Breast epithelium (tissue), 4 donors: Measurements from ENCODE around the gene FRMPD2. TPM values are rescaled to one million over a fixed set of nuclear protein-coding genes. Genes with fewer than 3 reads are reported as not detected.

Experiments used
- DNase-seq, 2 donors: peaks; one replicate each; pipeline ENCODE4 v3.0.0-alpha.2; 2019; ENCODE audit warnings: low spot score in 2 of 2
- H3K27ac ChIP-seq, 2 donors: fragments of 200-600 bp; sonication (generic) in 1 of 2; one replicate each; pipeline ENCODE4 v1.5.1; 2016 to 2019; ENCODE audit warnings: mild to moderate bottlenecking in 1 of 2
- H3K27me3 ChIP-seq, 2 donors: fragments of 200-600 bp; sonication (generic) in 1 of 2; one replicate each; pipeline versions ENCODE4 v1.5.1 to v1.6.0; 2017 to 2019; ENCODE audit warnings: control low read depth in 1 of 2, mild to moderate bottlenecking in 1 of 2
- H3K36me3 ChIP-seq: fragments of 200-600 bp; one replicate; pipeline ENCODE4 v1.5.1; 2019
- H3K4me1 ChIP-seq, 2 donors: fragments of 200-600 bp; sonication (generic); one replicate each; pipeline ENCODE4 v1.5.1; 2016 to 2019; ENCODE audit warnings: control low read depth in 1 of 2
- H3K4me3 ChIP-seq, 3 donors: fragments of 200-600 bp; sonication (generic); 1 replicate in 2 of 3; 2 replicates in 1 of 3; pipeline ENCODE4 v1.5.1; 2016 to 2019; ENCODE audit warnings: mild to moderate bottlenecking in 3 of 3, moderate library complexity in 2 of 3
- H3K9me3 ChIP-seq, 2 donors: fragments of 200-600 bp; sonication (generic) in 1 of 2; one replicate each; pipeline ENCODE4 v1.5.1; 2016 to 2019; ENCODE audit warnings: control low read depth in 1 of 2
- CTCF ChIP-seq, 3 donors: fragments of 450-650 bp; IDR thresholded peaks; one replicate each; pipeline ENCODE4 v1.5.1; 2016 to 2017; ENCODE audit warnings: antibody characterized with exemption in 3 of 3, mild to moderate bottlenecking in 3 of 3, moderate library complexity in 3 of 3
- POLR2A ChIP-seq: fragments of 450-650 bp; IDR thresholded peaks from one replicate; pipeline ENCODE4 v1.6.1; 2016; ENCODE audit warnings: antibody characterized with exemption, mild to moderate bottlenecking, moderate library complexity
- POLR2AphosphoS5 ChIP-seq, 3 donors: sonication (generic); formaldehyde crosslinking; IDR thresholded peaks; one replicate each; pipeline ENCODE4 v1.6.1; 2017; ENCODE audit warnings: antibody characterized with exemption in 3 of 3
- intact Hi-C: fragments of 100-400 bp; cut with DNase I; formaldehyde crosslinking; loops from one replicate; pipeline ENCODE4 v1.15.1; 2023; ENCODE audit warnings: low total_unique reads
- total RNA-seq, 3 donors: library from RNA; depleted of rRNA; stranded (reverse); fragments of >200 nt; gene quantifications; one replicate each; pipeline ENCODE4 v1.1.0, GENCODE V29; 2016

The FRMPD2 gene
- total RNA-seq, 3 donors from 2014 or later = 1.9 to 4.6 TPM; not detected in 1

GRCh38 chr10:48242171-48242904 is 32.2 kb downstream of the FRMPD2 start:
- H3K4me3 ChIP-seq = no peak overlapping the region
- no peaks in the 10 kb centered on the region for H3K4me1 ChIP-seq
- no peaks in the 10 kb centered on the region for H3K9me3 ChIP-seq
- DNase-seq = no peak
- no peak for TF ChIP-seq POLR2AphosphoS5 (IDR thresholded peaks at IDR 0.05)
- TF ChIP-seq CTCF (IDR thresholded peaks at IDR 0.05) = no peak
- TF ChIP-seq POLR2A = no peak
- no peaks in the 10 kb centered on the region for H3K27me3 ChIP-seq
- H3K27ac ChIP-seq = no peak overlapping the region
- intact Hi-C loops = no loop called here
- no peaks in the 10 kb centered on the region for H3K36me3 ChIP-seq

GRCh38 chr10:48241332-48241731 is 33.2 kb downstream of the FRMPD2 start:
- Histone ChIP-seq H3K4me1 (no peaks in the 10 kb centered on the region), H3K9me3 (no peaks in the 10 kb centered on the region), H3K27ac (no peak overlapping the region), H3K4me3 (no peak overlapping the region), H3K36me3 (no peaks in the 10 kb centered on the region), H3K27me3 (no peaks in the 10 kb centered on the region)
- TF ChIP-seq POLR2A = no peak
- no peak for TF ChIP-seq CTCF (IDR thresholded peaks at IDR 0.05)
- intact Hi-C loops = no loop called here
- no peak for DNase-seq

GRCh38 chr10:48240196-48240595 is 34.3 kb downstream of the FRMPD2 start:
- Histone ChIP-seq H3K4me3 (no peak overlapping the region), H3K27ac (no peak overlapping the region), H3K9me3 (no peaks in the 10 kb centered on the region), H3K27me3 (no peaks in the 10 kb centered on the region), H3K36me3 (no peaks in the 10 kb centered on the region), H3K4me1 (no peaks in the 10 kb centered on the region)
- TF ChIP-seq POLR2A (no peak), POLR2AphosphoS5 (IDR thresholded peaks at IDR 0.05) (no peak), CTCF (IDR thresholded peaks at IDR 0.05) (no peak)
- DNase-seq = no peak
- intact Hi-C loops = no loop called here

GRCh38 chr10:48239618-48240017 is 34.9 kb downstream of the FRMPD2 start:
- TF ChIP-seq CTCF (IDR thresholded peaks at IDR 0.05) (no peak), POLR2AphosphoS5 (IDR thresholded peaks at IDR 0.05) (no peak), POLR2A (no peak)
- Histone ChIP-seq H3K36me3 (no peaks in the 10 kb centered on the region), H3K9me3 (no peaks in the 10 kb centered on the region), H3K4me1 (no peaks in the 10 kb centered on the region), H3K27me3 (no peaks in the 10 kb centered on the region), H3K4me3 (no peak overlapping the region), H3K27ac (no peak overlapping the region)
- DNase-seq = no peak
- intact Hi-C loops = no loop called here

GRCh38 chr10:48238826-48239520 is 35.5 kb downstream of the FRMPD2 start:
- H3K27me3 ChIP-seq = no peaks in the 10 kb centered on the region
- intact Hi-C loops = no loop called here
- H3K4me1 ChIP-seq = no peaks in the 10 kb centered on the region
- no peak for TF ChIP-seq POLR2A
- TF ChIP-seq POLR2AphosphoS5 (IDR thresholded peaks at IDR 0.05) = no peak
- TF ChIP-seq CTCF (IDR thresholded peaks at IDR 0.05) = no peak
- H3K27ac ChIP-seq = no peak overlapping the region
- no peak for DNase-seq
- no peaks in the 10 kb centered on the region for H3K9me3 ChIP-seq
- no peaks in the 10 kb centered on the region for H3K36me3 ChIP-seq
- no peak overlapping the region for H3K4me3 ChIP-seq
